RWPE2 (cell line): ENCODE measurements around the gene EPHA5.

Source experiments
- ATAC-seq: fragments of 200-7000 bp; cut with Tn5 transposase; 3 replicates; pipeline ENCODE4 v1.9.1; 2021; ENCODE audit warnings: low read depth
- DNase-seq: peaks from one replicate; pipeline ENCODE4 v3.0.0-alpha.2; 2020; ENCODE audit warnings: low spot score
- H3K27ac ChIP-seq: fragments of 450-650 bp; 2 replicates; pipeline ENCODE4 v1.5.1; 2017; ENCODE audit warnings: mild to moderate bottlenecking; ENCODE audit not compliant: poor library complexity, severe bottlenecking
- H3K27me3 ChIP-seq: fragments of 250-450 bp; sonication (Bioruptor Pico); 2 replicates; pipeline ENCODE4 v1.5.1; 2021; ENCODE audit warnings: mild to moderate bottlenecking, moderate library complexity; ENCODE audit not compliant: insufficient read depth, poor library complexity, severe bottlenecking
- H3K36me3 ChIP-seq: fragments of 250-450 bp; sonication (Bioruptor Pico); 2 replicates; pipeline ENCODE4 v1.5.1; 2020; ENCODE audit warnings: low read depth, mild to moderate bottlenecking, moderate library complexity
- H3K4me1 ChIP-seq: fragments of 250-450 bp; sonication (Bioruptor Pico); 2 replicates; pipeline ENCODE4 v1.5.1; 2021; ENCODE audit warnings: mild to moderate bottlenecking, moderate library complexity; ENCODE audit not compliant: insufficient read depth, poor library complexity, severe bottlenecking
- H3K4me3 ChIP-seq: fragments of 250-450 bp; sonication (Bioruptor Pico); 2 replicates; pipeline ENCODE4 v1.5.1; 2021; ENCODE audit warnings: mild to moderate bottlenecking, moderate library complexity; ENCODE audit not compliant: severe bottlenecking
- H3K9me3 ChIP-seq: fragments of 250-450 bp; sonication (Bioruptor Pico); 2 replicates; pipeline ENCODE4 v1.5.1; 2021; ENCODE audit warnings: mild to moderate bottlenecking, moderate library complexity; ENCODE audit not compliant: severe bottlenecking
- TF ChIP-seq, protein P1 (sequence below): fragments of 450-650 bp; IDR thresholded peaks from one replicate; pipeline ENCODE4 v1.5.1; 2017; ENCODE audit warnings: mild to moderate bottlenecking, moderate library complexity; ENCODE audit not compliant: poor library complexity, severe bottlenecking

Gene EPHA5

DNA sequence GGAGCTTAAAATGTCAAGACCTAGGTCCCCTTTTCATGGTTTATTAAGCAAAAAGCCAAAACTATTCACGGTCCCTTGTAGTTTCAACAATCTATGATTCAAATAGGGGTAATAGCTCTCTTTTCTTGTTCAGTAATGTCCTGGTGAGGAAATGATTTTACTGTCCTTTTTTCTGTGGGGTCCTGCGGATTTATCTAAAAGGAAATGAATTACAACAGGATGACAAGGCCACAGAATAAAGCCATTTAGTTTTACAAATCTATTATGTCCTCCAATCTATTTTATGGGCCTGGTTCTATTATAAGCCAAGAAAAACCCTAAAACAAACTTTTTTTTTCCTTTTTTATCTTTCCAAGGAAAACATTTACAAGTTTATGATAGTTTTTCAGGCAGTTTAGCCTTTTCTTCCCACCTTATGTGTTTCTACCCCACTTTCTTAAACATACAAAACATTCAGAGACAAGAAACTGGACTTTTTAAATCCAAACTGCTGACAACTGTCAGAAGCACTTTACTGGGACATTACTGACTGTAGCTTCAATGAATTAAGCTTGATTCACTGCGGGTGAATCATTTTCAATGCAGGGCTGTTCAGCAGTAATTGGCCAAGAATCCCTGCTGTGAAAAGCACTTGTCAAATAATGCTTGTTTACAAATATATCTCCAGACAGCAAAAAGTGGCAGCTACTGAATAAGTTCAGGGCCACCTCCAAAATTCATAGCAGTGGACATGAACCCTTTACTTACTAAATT lies 4.3 kb downstream of the EPHA5 start:
- DNase-seq (no peak), ATAC-seq (no peak)
- Histone ChIP-seq H3K27me3 (peaks cover 64% of the 10 kb centered on the region), H3K36me3 (no peaks in the 10 kb centered on the region), H3K4me1 (no peaks in the 10 kb centered on the region), H3K9me3 (no peaks in the 10 kb centered on the region), H3K27ac (no peak overlapping the region), H3K4me3 (no peak overlapping the region)
- TF ChIP-seq, protein P1, sequence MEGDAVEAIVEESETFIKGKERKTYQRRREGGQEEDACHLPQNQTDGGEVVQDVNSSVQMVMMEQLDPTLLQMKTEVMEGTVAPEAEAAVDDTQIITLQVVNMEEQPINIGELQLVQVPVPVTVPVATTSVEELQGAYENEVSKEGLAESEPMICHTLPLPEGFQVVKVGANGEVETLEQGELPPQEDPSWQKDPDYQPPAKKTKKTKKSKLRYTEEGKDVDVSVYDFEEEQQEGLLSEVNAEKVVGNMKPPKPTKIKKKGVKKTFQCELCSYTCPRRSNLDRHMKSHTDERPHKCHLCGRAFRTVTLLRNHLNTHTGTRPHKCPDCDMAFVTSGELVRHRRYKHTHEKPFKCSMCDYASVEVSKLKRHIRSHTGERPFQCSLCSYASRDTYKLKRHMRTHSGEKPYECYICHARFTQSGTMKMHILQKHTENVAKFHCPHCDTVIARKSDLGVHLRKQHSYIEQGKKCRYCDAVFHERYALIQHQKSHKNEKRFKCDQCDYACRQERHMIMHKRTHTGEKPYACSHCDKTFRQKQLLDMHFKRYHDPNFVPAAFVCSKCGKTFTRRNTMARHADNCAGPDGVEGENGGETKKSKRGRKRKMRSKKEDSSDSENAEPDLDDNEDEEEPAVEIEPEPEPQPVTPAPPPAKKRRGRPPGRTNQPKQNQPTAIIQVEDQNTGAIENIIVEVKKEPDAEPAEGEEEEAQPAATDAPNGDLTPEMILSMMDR = no peak

DNA sequence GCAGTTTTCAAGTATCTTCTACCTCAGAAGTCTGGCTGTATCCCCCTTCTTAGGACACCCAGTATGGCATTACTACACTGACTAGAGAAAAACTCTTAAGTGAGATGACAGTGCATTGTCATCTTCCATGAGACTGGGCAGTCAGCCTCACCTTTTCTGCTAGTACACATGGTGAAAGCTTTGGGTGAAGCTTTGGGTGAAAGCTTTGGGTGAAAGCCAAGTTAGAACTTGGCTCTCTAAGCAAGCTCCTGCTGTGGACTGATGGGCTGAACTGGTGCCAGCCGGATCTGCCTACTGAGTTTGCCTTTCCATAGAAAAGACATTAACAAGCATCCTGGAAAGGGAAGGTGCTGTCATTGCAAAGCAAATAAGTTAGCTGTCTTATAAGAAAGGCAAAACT lies 8.8 kb downstream of the EPHA5 start:
- DNase-seq (no peak), ATAC-seq (no peak)
- Histone ChIP-seq H3K27me3 (peaks cover 20% of the 10 kb centered on the region), H3K4me1 (no peaks in the 10 kb centered on the region), H3K36me3 (no peaks in the 10 kb centered on the region), H3K9me3 (no peaks in the 10 kb centered on the region), H3K4me3 (no peak overlapping the region), H3K27ac (no peak overlapping the region)
- TF ChIP-seq, protein P1 = no peak

DNA sequence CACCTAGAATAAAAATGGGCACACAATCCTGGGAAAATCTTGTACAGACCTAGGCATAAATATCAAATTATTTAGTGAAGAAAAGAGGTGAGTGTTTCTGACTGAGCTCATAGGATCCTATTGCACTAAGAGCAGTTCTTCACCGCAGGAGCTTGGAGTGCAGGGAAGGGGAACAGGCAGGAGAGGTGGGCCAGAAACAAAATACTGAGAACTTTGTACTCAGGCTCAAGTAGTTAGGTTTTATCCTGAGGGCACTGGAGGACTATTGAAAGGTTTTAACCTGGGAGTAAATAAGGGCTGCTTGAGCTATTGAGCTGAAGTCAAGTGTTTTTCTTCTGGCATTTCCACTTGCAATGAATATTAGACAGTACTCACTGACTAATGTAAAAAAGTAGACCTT lies 12.2 kb downstream of the EPHA5 start:
- Histone ChIP-seq H3K27me3 (no peaks in the 10 kb centered on the region), H3K4me1 (no peaks in the 10 kb centered on the region), H3K27ac (no peak overlapping the region), H3K4me3 (no peak overlapping the region), H3K36me3 (no peaks in the 10 kb centered on the region), H3K9me3 (peaks cover 1% of the 10 kb centered on the region)
- TF ChIP-seq, protein P1 = no peak
- ATAC-seq (no peak), DNase-seq (no peak)

DNA sequence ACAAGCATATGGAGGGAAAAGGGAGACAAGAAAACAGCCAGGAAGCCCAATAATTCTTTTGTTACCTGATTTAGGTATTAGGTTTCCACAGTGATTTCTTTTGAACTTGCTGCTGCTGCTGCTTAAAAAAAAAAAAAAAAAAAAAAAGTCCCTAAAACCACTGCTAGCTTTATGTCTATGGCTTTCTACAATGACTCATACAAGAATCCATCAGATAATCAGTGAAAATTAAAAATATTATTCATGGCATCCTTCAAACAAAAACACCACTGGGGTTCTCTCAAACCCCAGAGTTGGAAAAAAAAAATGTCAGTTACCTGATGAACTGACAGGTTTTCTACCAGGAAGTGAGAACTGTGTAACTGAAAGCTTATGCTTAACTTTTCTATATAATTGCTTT lies 14.3 kb downstream of the EPHA5 start:
- H3K4me1 ChIP-seq = no peaks in the 10 kb centered on the region
- H3K27ac ChIP-seq = no peak overlapping the region
- H3K36me3 ChIP-seq = no peaks in the 10 kb centered on the region
- H3K4me3 ChIP-seq = no peak overlapping the region
- TF ChIP-seq, protein P1 = no peak
- DNase-seq = no peak
- no peak for ATAC-seq
- H3K9me3 ChIP-seq = peaks cover 1% of the 10 kb centered on the region
- H3K27me3 ChIP-seq = no peaks in the 10 kb centered on the region

DNA sequence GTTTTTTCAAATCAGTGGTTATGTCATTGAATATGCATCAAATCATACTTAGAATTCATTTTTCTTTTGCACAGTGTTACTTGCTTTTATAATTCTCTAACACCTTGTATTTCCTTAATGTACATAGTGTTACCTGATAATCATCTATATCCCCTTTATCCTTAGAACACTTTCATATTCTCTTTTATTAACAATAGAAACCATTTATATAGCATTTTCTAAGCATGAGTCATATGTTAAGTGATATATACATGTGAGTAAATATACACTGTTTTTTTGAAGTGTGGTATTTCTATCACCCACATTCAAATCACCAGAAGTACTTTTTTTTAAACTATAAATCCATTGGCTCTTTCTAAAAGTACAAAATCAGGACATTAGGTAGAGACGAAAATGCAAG lies 15.3 kb downstream of the EPHA5 start:
- Histone ChIP-seq H3K9me3 (peaks cover 1% of the 10 kb centered on the region), H3K27ac (no peak overlapping the region), H3K4me1 (no peaks in the 10 kb centered on the region), H3K27me3 (no peaks in the 10 kb centered on the region), H3K36me3 (no peaks in the 10 kb centered on the region), H3K4me3 (no peak overlapping the region)
- DNase-seq (no peak), ATAC-seq (peak; percentile 41; the same call in 1 of the 3 replicates)
- TF ChIP-seq, protein P1 = no peak
